ENCODE measurements around the gene STX7.

Gene STX7

DNA sequence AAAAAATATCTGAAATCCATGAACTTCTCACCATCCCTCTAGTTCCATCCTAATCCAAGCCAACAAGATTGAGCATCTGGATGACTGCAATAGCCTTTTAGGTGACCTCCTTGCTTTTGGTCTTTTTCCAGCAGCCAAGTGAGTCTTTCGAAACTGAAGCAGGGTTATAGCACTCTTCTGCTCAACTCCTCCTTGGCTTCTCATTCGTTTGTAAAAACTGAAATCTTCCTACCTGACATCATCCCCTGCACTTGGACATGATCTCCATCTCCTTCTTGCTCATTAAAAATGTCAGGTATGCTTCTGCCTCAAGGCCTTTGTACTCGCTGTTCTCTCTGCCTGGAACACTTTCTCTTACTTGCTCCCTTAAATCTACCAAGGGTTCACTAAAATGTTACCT, 46.0 kb downstream of the STX7 start:
- no peak for DNase-seq

DNA sequence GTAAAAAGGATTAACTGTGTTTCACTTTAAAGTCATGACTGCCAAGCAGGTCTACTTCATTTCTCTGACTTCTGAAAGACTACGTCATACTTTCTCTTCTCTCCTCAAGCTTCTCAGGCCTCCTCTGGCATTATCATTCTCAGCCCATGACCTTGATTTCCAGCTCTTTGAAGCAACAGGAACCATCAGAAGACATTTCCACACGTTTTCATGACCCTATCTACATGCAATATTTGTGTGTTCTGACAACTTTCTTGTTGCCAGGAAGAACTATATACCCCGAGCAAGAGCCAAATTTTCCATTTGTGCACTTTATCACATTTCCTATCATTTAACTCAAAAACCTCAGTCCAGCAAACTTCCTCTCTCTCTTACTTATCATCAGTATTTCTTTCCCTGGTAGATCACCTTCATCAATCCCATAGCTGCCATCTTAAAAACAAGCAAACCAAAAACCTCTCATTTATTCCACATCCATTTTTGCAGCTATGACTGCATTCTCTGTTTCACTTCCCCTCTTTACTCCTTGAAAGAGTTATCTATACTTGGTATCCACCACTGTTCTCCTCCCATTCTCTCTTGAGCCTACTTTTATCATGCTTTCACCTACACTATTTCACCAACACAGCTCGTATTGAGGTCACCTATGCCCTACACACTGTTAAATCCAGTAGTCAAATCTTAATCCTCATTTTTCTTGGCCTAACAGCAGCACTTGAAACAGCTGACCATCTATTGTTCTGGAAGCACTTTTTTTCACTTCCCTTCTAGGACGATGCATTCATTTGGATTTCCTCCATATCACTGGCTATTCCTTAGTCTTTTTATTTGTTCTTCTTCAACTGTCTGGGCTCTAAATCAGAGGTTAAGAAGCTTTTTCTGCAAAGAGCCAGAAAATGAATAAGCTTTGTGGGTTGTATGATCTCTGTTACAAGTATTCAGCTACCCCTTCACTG, 47.1 kb downstream of the STX7 start:
- DNase-seq, result no peak

DNA sequence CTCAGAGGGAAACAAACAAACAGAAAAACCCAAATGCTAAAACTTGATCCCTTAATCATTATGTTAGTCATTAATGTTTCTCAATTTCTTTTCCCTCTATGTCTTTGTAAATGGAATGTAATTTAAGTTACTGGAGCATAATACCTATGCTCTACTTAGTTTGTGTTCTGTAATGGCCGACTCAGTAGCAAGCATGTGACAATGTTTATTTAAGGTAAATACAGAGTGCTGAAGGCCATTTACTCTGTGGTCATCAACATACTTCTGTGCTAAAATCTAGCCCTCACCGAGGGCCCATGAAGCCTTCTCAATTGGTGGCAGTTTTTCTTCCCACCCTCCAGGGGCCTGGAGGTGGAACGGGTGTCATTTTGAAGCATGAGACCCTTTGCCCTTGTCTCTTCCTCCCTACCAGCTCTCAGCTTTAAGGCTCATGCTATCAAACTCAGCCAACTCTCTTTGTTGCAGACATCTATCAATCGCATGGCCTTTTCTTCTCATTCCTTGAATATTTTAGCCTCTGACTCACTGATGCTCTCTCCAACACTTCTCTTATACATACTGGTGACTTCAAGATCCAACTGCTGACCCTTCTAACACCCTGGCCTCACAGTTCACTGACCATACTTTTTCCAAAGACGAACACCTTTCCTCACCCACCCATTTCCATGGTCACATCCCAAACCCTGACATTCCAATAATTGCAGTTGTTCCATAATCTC, 48.2 kb downstream of the STX7 start:
- no peak for DNase-seq

DNA sequence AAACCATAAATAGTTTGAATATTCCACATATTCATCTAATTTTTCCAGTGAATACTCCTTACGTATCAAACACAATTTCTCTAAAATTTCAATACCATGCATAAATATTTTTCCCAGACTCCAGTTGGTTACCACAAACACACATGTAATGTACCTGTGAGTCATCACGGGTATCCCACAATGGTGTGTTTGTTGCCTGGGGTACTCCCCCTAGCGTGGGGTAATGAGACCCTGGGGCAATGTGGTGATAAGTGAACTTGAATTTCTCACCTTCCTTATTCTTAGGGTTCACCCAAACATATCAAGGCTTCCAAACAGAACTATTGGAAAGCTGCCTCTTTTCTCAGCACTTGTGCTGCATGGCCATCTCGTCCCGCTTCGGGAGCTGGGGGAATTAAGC, 51.0 kb downstream of the STX7 start:
- DNase-seq, result no peak

- no peak for DNase-seq
Observed at GRCh38 chr6:132459605-132459952, 53.3 kb downstream of the STX7 start.

GRCh38 chr6:132458887-132459604, 53.9 kb downstream of the STX7 start:
- no peak for DNase-seq

GRCh38 chr6:132456700-132457143, 56.2 kb downstream of the STX7 start:
- no peak for DNase-seq

DNA sequence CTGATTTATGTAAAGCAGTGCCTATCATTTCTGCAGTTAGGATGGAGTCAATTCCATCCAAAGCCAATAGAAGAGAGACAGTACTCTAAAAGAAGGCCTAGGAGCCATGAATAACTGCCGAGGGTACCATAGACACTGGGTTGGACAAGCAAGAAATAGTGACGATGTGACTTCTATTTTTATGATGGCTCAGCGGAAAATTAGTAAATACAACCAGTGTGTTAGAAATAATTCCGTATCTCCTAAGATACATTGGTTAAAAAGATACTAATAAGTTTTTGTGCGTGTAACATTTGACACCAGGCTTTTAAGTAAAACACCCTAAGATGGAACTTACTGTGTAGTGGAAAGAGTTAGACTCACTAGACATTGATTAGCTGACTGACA, 66.1 kb downstream of the STX7 start:
- no peak for DNase-seq

DNA sequence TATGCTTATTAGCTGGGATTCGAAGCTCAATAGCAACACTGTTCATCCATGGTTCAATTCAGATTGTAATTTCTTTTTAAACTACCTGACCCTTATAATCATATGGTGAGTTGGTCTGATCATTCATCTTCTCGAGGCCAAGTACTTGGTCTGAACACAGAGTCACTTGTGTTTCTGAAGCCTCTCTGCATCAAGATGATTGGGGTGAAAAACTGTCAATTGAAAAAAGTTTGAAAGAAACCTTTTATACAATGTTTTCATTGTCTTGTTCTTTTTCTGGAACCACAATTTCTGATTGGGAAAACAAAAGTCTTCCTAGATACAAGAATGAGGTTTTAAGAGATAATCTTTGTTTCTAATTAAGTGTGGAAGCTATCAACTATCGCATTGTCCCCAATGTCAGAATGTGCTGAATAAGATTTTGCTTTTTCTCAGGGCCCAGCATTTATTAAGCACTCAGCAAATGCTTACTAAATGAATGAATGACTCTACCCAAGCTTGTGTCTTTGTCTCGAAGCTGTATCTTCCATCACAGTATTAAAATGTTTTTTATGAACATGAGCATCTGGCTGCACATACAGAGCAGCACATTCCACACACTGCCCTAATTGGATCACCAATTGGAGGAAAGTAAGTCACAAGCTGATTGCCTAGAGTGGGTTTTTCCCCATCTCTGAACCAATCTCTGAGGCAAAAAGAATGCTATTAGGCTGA, 66.6 kb downstream of the STX7 start:
- DNase-seq, result no peak

GRCh38 chr6:132445201-132445951, 67.5 kb downstream of the STX7 start:
- DNase-seq, result no peak

DNA sequence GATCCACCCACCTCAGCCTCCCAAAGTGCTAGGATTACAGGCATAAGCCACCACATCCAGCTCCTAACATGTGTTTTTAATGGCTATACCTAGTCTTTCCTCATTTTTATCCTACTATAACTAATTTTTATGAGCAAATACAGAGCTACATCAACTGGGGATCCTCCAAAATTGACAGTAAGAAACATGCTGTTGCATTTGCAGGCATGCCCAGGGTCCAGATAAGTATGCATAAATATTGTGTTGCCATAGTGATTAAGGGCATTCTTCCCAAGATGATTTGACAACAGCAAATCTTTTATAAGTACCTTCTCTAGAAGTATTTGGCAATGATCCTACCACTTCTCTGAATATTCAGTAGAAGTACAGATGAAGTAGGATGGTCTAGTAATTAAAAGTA, 69.7 kb downstream of the STX7 start:
- DNase-seq, result no peak

DNA sequence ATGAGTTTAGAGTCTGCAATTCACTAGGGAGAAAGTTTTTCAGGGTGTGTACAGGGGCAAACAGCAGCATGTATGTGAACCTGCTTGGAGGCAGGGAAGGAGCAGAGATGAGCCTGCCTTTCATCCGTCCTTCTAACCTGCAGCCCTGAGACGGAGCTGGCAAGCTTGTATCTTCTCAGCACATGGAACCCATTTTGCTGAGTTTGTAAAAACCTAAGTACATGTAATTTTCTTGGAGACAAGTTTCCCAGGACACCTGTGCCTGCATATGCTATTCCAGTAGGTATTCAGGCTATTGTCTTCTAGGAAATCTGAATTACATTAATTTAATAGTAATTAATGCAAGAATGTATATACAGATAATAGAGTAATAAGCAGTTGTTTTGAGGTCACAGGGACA, 82.8 kb downstream of the STX7 start:
- no peak for DNase-seq

DNA sequence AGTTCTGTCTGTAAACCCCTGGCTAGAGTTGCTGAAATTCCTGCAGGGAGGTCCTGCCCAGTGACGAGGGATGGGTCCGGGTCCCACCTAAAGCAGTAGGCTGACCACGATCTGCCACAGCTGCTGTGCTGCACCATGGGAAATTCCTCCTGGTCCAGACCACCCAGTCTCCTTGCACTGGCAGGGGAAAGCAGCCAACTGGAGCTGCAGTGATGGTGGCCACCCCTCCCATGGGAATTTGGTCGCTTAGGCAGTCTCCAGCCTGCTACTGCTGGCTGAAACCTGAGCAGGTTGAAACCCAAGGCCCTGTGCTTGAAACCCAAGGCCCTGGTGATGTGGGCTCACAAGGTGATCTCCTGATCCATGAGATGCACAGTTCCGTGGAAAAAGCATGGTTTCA, 87.7 kb downstream of the STX7 start:
- no peak for DNase-seq

DNA sequence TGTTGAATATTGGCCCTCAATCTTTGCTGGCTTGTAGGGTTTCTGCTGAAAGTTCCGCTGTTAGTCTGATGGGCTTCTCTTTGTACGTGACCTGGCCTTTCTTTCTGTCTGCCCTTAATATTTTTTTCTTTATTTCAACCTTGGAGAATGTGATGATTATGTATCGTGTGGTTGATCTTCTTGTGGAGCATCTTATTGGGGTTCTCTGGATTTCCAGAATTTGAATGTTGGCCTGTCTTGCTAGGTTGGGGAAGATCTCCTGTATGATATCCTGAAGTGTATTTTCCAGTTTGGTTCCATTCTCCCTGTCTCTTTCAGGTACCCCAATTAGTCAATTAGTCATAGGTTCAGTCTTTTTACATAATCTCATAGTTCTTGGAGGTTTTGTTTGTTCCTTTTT, 89.1 kb downstream of the STX7 start:
- DNase-seq, result no peak

DNA sequence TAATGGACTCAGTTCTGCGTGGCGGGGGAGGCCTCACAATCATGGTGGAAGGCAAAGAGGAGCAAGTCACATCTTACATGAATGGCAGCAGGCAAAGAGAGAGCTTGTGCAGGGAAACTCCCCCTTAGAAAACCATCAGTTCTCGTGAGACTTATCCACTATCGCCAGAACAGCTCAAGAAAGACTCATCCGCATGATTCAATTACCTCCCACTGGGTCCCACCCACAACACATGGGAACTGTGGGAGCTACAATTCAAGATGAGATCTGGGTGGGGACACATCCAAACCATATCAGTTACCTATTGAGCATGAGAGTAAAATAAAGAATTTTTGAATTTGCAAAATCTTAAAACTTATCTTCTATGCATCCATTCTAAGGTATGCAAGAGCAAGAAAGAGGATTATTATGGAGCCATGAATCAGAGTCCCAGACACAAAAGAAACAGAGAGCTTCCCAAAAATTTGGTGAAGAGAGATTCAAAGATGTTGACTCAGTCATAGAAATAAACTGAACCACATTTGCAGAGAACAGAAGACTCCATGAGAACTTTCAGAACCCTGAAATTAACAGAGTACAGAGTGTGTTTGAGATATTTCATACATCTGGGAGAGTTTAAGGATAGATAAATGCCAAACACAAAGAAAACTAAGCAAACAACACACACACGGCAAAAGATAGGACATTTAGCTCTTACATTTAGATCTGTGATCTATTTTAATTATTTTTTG, 94.5 kb downstream of the STX7 start:
- DNase-seq, result no peak

- DNase-seq, result no peak
Observed at GRCh38 chr6:132414761-132415160, 98.2 kb downstream of the STX7 start.

DNA sequence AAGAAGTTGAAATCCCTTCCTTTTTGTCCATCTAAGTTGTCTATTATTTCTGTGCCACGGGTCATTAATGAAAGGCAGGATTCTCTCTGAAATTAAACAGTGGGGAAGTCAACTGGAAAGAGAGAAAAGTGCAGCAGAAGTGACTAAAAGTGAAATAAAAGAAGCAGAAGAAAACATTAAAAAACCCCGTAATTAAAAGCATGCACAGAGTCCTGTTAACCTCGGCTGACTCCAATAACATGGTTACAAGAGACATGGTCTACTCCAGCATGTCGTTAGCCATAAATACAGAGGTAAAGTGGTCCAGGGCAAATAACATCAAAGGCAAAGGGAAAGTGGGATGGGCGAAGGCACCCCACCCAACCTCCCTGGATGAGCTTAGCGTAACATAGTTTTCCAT, 98.6 kb downstream of the STX7 start:
- DNase-seq, result no peak

DNA sequence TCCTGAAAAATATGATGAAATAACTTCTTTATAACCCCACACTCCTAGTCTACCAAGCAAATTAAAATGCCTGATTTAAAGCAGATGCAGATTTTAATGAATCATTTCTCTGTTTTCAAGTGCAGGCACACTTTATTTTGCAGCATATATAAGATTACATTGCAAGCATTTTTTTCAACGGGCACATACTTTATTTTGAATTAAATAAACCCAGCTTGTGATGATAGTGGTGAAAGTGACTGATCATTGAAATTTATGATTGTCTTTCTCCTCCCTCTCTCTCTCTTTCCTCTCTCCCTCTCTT, 99.5 kb downstream of the STX7 start:
- no peak for DNase-seq

DNA sequence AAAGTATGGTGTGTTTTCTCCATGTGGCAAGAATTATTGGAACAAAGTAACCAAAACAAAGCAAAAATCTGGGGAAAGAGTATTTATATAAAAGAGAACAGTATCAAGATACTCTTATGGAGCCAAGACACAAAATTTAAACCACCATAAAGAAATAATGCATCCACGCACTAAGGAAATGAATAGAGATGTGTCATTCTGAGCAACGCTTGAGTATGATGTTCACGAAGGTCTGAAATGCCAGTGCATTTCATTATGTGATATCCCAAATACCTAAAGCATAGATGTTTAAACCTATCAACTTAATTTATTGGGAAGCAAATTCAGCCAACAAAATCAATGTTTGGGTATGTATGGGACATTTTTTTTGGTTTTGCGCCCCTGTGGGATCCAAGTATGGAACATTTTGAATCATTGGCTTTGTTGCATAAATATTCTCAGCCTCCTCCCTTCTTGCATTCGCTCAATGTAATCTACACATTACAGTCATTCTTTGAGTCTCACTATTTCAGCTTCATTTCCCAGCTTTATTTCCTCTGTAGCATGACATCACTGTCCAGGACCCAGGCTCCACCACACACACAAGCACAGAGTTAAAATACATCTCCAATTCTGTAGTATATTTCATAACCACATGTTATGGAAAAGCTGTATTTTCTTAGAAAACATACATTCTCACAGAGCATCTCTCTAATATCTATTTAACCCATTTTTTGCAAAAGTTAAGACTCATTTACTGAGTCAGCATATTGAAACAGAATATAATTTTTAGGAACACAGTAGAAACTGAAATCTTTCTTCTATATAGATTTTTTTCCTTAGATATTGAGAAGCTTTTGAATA, 100.0 kb downstream of the STX7 start:
- DNase-seq, result no peak

GRCh38 chr6:132411296-132411695, 101.6 kb downstream of the STX7 start:
- no peak for DNase-seq

- DNase-seq, result no peak
Observed at GRCh38 chr6:132410830-132411229, 102.1 kb downstream of the STX7 start.
